ES-I3 (cell line): ENCODE results near the gene ZNF420.
"Not testable (repeated sequence)": the region's sequence is repeated elsewhere in the genome, so short reads cannot be mapped to it uniquely, and the experiment has no call there.

ENCODE experiments used
- H3K36me3 ChIP-seq: 2 replicates; pipeline ENCODE4 v1.6.1; 2013; ENCODE audit warnings: mild to moderate bottlenecking, low read length, control low read depth, moderate library complexity; ENCODE audit not compliant: insufficient read depth
- H3K4me1 ChIP-seq: 2 replicates; pipeline ENCODE4 v1.6.1; 2013; ENCODE audit warnings: mild to moderate bottlenecking, control low read depth, low read length; ENCODE audit not compliant: insufficient read depth
- H3K9ac ChIP-seq: 2 replicates; pipeline ENCODE4 v1.6.1; 2013; ENCODE audit warnings: low read depth, mild to moderate bottlenecking, low read length, moderate library complexity
- H3K9me3 ChIP-seq: 2 replicates; pipeline ENCODE4 v1.6.1; 2013; ENCODE audit warnings: mild to moderate bottlenecking, low read length, moderate library complexity; ENCODE audit not compliant: control insufficient read depth, insufficient read depth

The ZNF420 gene

DNA sequence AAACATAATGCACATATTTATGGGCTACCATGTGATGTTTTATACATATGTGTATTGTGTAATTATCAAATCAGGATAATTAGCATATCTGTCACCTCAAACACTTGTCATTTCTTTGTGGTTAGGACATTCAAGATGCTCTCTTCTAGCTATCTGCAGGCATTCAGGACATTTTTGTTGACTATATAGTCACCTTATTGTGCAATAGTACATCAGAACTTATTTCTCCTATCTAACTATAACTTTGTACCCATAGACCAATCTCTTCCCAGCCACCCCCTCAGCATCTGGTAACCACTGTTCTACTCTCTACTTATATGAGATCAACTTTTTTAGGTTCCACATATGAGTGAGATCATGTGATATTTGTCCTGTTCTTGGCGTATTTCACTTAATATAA lies 20.3 kb downstream of the ZNF420 start:
- H3K36me3 ChIP-seq, result no peaks in the 10 kb centered on the region
- H3K9ac ChIP-seq, result no peak overlapping the region
- no peaks in the 10 kb centered on the region for H3K4me1 ChIP-seq
- H3K9me3 ChIP-seq, result no peaks in the 10 kb centered on the region; the same call in 1 of the 2 replicates

DNA sequence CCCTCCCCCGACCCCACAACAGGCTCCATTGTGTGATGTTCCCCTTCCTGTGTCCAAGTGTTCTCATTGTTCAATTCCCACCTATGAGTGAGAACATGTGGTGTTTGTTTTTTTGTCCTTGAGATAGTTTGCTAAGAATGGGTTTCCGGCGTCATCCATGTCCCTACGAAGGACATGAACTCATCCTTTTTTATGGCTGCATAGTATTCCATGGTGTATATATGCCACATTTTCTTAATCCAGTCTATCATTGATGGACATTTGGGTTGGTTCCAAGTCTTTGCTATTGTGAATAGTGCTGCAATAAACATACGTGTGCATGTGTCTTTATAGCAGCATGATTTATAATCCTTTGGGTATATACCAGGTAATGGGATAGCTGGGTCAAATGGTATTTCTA lies 25.9 kb downstream of the ZNF420 start:
- H3K4me1 ChIP-seq, H3K36me3 ChIP-seq: not testable (repeated sequence)

DNA sequence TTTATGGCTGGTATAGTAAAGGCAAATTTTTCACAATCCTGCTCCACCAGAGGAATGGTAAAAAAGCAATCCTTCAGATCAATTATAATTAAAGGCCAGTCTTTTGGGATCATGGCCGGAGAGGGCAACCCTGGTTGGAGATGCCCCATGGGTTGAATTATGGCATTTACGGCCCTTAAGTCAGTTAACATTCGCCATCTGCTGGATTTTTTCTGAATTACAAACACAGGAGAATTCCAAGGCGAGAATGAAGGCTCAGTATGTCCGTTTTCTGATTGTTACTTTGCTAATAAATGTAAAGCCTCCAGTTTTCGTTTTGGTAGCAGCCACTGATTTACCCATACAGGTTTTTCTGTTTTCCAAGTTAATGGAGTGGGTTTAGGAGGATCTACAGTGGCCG lies 33.5 kb downstream of the ZNF420 start:
- not testable (repeated sequence) for H3K9ac ChIP-seq, H3K4me1 ChIP-seq, H3K36me3 ChIP-seq
- peaks cover 16% of the 10 kb centered on the region for H3K9me3 ChIP-seq

More for the DNA sequence above, 25.9 kb downstream of the ZNF420 start:
- not testable (repeated sequence) for H3K9ac ChIP-seq, H3K9me3 ChIP-seq

DNA sequence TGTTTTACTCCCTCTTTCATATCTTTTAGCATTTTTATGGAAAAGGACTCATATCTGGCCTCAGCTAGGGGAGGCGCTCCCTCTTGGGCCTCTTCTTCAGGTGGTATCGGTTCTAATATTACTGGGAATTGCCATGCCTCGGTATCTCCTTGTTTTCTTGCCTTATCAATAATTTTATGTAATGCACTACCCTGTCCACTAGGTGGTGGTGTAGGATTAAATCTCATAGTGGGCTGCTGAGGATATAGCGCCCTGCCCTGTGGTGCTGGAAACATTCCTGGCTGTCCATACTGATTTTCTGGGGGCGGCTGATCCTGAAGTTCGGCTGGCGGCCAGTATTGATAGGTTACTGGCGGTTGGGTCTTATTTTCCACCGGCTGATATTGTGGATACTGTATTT lies 35.8 kb downstream of the ZNF420 start:
- Histone ChIP-seq H3K9me3 (peaks cover 14% of the 10 kb centered on the region), H3K36me3 (no peaks in the 10 kb centered on the region), H3K4me1 (no peaks in the 10 kb centered on the region), H3K9ac (no peak overlapping the region)

DNA sequence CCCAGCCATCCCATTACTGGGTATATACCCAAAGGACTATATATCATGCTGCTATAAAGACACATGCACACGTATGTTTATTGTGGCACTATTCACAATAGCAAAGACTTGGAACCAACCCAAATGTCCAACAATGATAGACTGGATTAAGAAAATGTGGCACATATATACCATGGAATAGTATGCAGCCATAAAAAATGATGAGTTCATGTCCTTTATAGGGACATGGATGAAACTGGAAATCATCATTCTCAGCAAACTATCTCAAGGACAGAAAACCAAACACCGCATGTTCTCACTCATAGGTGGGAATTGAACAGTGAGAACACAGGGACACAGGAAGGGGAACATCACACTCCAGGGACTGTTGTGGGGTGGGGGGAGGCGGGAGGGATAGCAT lies 43.9 kb downstream of the ZNF420 start:
- H3K9me3 ChIP-seq, result peaks cover 30% of the 10 kb centered on the region
- not testable (repeated sequence) for H3K9ac ChIP-seq, H3K36me3 ChIP-seq, H3K4me1 ChIP-seq

DNA sequence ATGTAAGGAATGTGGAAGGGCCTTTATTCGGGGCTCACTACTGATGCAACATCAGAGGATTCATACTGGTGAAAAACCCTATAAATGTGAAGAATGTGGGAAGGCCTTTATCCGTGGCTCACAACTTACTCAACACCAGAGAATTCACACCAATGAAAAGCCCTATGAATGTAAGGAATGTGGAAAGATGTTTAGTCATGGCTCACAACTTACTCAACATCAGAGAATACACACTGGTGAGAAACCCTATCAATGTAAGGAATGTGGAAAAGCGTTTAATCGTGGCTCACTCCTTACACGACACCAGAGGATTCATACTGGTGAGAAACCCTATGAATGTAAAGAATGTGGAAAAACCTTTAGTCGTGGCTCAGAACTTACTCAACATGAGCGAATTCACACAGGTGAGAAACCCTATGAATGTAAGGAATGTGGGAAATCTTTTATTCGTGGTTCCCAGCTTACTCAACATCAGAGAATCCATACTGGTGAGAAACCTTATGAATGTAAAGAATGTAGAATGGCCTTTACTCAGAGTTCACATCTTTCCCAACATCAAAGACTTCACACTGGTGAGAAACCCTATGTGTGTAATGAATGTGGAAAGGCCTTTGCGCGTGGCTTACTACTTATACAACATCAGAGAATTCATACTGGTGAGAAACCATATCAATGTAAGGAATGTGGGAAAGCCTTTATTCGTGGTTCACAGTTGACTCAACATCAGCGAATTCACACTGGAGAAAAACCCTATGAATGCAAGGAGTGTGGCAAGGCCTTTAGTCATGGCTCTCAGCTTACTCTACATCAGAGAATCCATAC lies 50.0 kb downstream of the ZNF420 start:
- H3K9me3 ChIP-seq, result peaks cover 78% of the 10 kb centered on the region
- no peak overlapping the region for H3K9ac ChIP-seq
- peaks cover 22% of the 10 kb centered on the region for H3K36me3 ChIP-seq
- H3K4me1 ChIP-seq, result no peaks in the 10 kb centered on the region

DNA sequence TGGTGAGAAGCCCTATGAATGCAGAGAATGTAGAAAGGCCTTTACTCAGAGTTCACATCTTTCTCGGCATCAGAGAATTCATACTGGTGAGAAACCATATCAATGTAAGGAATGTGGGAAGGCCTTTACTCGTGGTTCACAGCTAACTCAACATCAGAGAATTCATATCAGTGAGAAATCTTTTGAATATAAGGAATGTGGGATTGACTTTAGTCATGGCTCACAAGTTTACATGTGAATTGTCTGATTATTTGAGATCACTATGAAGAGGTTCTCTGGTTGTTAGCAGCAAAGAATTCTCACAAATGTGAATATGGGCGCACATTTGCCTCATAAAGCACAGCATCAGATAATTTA lies 50.6 kb downstream of the ZNF420 start:
- Histone ChIP-seq H3K9ac (no peak overlapping the region), H3K9me3 (peaks cover 79% of the 10 kb centered on the region), H3K36me3 (peaks cover 22% of the 10 kb centered on the region), H3K4me1 (no peaks in the 10 kb centered on the region)

DNA sequence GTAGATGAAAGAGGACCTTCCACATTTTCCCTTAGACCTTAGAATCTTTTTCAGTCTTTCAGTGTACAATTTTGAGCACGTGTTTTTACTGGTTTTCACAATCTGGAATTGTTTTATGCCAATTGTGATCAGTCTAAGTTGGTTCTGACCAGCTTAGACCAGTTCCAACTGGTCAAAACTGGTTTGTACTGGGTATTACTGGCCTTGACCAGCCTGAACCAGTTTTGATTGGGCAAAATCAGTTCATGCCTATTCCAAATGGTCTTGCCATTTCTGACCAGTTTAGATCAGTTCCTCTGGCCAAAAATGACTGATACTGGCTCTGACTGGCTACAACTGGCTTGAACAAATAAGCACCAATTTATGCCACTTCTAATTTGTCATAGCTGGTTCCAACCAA lies 57.9 kb downstream of the ZNF420 start:
- Histone ChIP-seq H3K36me3 (peaks cover 3% of the 10 kb centered on the region; the same call in 1 of the 2 replicates), H3K9me3 (peaks cover 31% of the 10 kb centered on the region)

DNA sequence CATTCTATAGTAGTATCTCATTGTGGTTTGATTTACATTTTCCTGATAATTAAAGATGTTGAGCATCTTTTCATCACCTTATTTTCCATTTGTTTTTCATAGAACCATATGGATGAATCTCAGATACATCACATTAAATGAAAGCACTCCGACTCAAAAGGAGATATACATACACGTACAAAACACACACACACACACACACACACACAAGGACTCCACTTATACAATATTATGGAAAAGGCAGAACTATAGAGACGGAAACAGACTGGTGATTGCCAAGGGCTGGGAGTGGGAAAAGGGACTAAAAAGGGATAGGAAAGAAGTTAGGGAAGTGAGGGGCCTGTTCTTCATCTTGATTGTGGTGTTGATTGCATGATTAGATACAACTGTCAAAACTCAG lies 70.0 kb downstream of the ZNF420 start:
- Histone ChIP-seq H3K9me3 (peaks cover 24% of the 10 kb centered on the region), H3K4me1 (no peaks in the 10 kb centered on the region), H3K9ac (no peak overlapping the region), H3K36me3 (peaks cover 5% of the 10 kb centered on the region; the same call in 1 of the 2 replicates)

More for the DNA sequence above, 57.9 kb downstream of the ZNF420 start:
- Histone ChIP-seq H3K4me1 (no peaks in the 10 kb centered on the region), H3K9ac (no peak overlapping the region)

DNA sequence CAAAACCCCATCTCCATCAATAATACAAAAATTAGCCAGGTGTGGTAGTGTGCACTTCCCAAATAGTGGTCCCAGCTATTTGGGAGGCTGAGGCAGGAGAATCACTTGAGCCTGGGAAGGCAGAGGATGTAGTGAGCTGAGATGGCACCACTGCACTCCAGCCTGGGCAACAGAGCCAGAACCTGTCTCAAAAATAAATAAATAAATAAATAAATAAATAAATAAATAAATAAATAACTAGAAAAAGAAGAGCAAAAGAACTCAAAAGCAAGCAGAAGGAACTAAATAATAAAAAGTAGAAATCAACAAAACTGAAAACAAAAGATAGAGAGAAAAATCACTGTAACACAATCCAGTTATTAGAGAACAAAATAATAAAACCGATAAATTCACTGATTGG lies 81.9 kb downstream of the ZNF420 start:
- H3K9ac ChIP-seq, result no peak overlapping the region
- peaks cover 9% of the 10 kb centered on the region; the same call in 1 of the 2 replicates for H3K9me3 ChIP-seq
- H3K36me3 ChIP-seq, result no peaks in the 10 kb centered on the region
- H3K4me1 ChIP-seq, result no peaks in the 10 kb centered on the region

DNA sequence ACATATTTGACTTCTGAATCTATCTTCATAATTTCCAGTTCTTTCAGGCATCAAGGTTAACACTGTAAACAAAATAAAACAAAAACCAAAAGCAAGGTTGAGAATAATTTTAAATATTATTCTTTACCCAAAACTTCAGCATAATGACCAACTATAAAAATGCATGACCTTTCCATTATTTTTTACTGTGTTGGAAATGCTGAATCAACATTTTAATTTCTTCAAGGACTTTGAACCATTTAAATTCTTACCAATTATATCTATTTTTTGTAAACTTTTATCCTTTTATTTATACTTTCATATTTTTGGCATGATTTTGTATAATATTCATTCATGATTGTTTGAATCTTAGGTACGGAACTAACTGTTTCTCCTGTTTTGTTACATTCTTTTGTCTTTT lies 87.4 kb downstream of the ZNF420 start:
- peaks cover 7% of the 10 kb centered on the region; the same call in 1 of the 2 replicates for H3K36me3 ChIP-seq
- H3K9me3 ChIP-seq, result no peaks in the 10 kb centered on the region; the same call in 1 of the 2 replicates
- no peaks in the 10 kb centered on the region for H3K4me1 ChIP-seq
- H3K9ac ChIP-seq, result no peak overlapping the region

DNA sequence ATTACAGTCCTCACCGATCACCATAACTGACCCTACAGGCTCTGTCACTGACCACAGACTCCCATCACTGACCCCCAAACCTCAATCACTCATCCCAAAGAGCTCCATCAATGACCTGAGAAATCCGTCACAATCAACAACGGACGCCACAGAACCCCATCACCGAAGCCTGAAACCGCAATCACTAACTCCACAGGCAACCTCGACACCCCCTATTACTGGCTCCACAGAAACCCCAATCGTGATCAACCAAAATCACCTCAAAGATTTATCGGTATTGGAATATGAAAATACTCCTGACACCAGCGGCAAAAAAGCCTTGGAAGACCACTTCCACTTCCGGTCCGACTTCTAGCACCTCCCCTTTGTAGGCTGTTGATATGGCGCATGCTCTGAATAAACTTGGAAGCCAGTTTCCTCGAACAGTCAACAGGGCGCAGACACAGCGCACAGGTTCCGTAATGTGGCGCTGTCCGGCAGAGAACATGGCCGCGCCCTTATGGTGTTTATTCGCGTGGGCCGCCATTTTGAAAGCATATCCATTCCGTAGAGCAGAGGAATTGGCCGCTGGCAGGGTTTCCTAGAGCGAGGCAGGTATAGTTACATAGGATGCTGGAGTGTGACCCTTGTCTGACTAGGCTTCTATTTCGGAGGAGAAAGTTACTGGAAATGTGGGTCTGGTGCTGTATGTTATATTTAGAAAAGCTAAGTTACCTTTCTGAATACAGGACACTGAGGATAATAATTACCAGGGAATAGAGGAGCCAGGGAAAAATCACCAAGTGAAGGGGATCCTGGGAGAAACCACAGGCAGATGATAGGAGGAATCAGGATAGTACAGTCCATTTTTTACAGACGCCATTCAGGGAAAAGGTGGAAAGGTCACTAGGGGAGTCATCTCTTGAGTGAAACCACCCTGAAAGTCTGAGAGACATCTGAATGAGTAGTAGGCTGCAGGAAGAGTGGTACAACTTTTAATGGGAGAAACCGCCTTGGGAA lies 94.4 kb downstream of the ZNF420 start, which contains the start of gene ZNF585A:
Gene ZNF585A (minus strand): TSS at position 328 of the 999 bp plus-strand sequence. CDS start 2,785 bp downstream, outside the sequence.
- peak within 1 kb of the TSS; percentile 73 for H3K9ac ChIP-seq
- H3K36me3 ChIP-seq, result peaks cover 3% of the 10 kb centered on the region; the same call in 1 of the 2 replicates
- no peaks in the 10 kb centered on the region for H3K4me1 ChIP-seq
- no peaks in the 10 kb centered on the region for H3K9me3 ChIP-seq
